ENCODE measurements around the gene CNST.

Gene CNST

GRCh38 chr1:246537441-246537840 is 28.8 kb upstream of the CNST start:
- H3K4me3 ChIP-seq (ENCODE audit: control insufficient read depth, low read depth, low read length): no peak overlapping the region
- no peak for DNase-seq (ENCODE audit: low read depth)
- TF ChIP-seq CTCF (IDR thresholded peaks at IDR 0.05; ENCODE audit: control insufficient read depth, insufficient read depth, low read depth, low read length, missing control alignments): no peak

- no peak for TF ChIP-seq CTCF (IDR thresholded peaks at IDR 0.05; ENCODE audit: control insufficient read depth, insufficient read depth, low read depth, low read length, missing control alignments)
- no peak overlapping the region for H3K4me3 ChIP-seq (ENCODE audit: control insufficient read depth, low read depth, low read length)
- no peak for DNase-seq (ENCODE audit: low read depth)
These were observed 28.4 kb upstream of the CNST start for GRCh38 chr1:246537887-246538286.

GRCh38 chr1:246540738-246541491 is 25.3 kb upstream of the CNST start:
- DNase-seq (ENCODE audit: low read depth): no peak
- no peak for TF ChIP-seq CTCF (IDR thresholded peaks at IDR 0.05; ENCODE audit: control insufficient read depth, insufficient read depth, low read depth, low read length, missing control alignments)
- no peak overlapping the region for H3K4me3 ChIP-seq (ENCODE audit: control insufficient read depth, low read depth, low read length)

- no peak overlapping the region for H3K4me3 ChIP-seq (ENCODE audit: control insufficient read depth, low read depth, low read length)
- no peak for TF ChIP-seq CTCF (IDR thresholded peaks at IDR 0.05; ENCODE audit: control insufficient read depth, insufficient read depth, low read depth, low read length, missing control alignments)
- DNase-seq (ENCODE audit: low read depth): no peak
These were observed 22.3 kb upstream of the CNST start for GRCh38 chr1:246544001-246544400.

- no peak overlapping the region for H3K4me3 ChIP-seq (ENCODE audit: control insufficient read depth, low read depth, low read length)
- TF ChIP-seq CTCF (IDR thresholded peaks at IDR 0.05; ENCODE audit: control insufficient read depth, insufficient read depth, low read depth, low read length, missing control alignments): no peak
- no peak for DNase-seq (ENCODE audit: low read depth)
These were observed 16.6 kb upstream of the CNST start for GRCh38 chr1:246549665-246550064.

GRCh38 chr1:246550402-246550801 is 15.9 kb upstream of the CNST start:
- no peak for TF ChIP-seq CTCF (IDR thresholded peaks at IDR 0.05; ENCODE audit: control insufficient read depth, insufficient read depth, low read depth, low read length, missing control alignments)
- no peak overlapping the region for H3K4me3 ChIP-seq (ENCODE audit: control insufficient read depth, low read depth, low read length)
- no peak for DNase-seq (ENCODE audit: low read depth)
